Epidermal melanocyte (primary cell): Measurements from ENCODE around the gene GLIPR2.

Source experiments
- DNase-seq: peaks from one replicate; pipeline ENCODE4 v3.0.0; 2011; ENCODE audit warnings: low spot score; ENCODE audit not compliant: insufficient read length

The GLIPR2 gene

GRCh38 chr9:36192196-36192595 lies 55.7 kb downstream of the GLIPR2 start:
- no peak for DNase-seq

GRCh38 chr9:36193023-36193422 lies 56.5 kb downstream of the GLIPR2 start:
- DNase-seq = no peak

- no peak for DNase-seq
These were observed 57.9 kb downstream of the GLIPR2 start for GRCh38 chr9:36194326-36195000.

- DNase-seq = no peak
These were observed 68.5 kb downstream of the GLIPR2 start for GRCh38 chr9:36204906-36205547.

- no peak for DNase-seq
These were observed 70.5 kb downstream of the GLIPR2 start for GRCh38 chr9:36207016-36207415.

- DNase-seq = no peak
These were observed 71.0 kb downstream of the GLIPR2 start for GRCh38 chr9:36207546-36208012.

GRCh38 chr9:36208521-36209253 lies 72.2 kb downstream of the GLIPR2 start:
- no peak for DNase-seq

- DNase-seq = no peak
These were observed 74.2 kb downstream of the GLIPR2 start for GRCh38 chr9:36210722-36211121.

GRCh38 chr9:36211510-36211909 lies 75.0 kb downstream of the GLIPR2 start:
- no peak for DNase-seq

GRCh38 chr9:36213387-36213786 lies 76.9 kb downstream of the GLIPR2 start:
- no peak for DNase-seq
